Ishikawa (cell line): ENCODE data around the gene STMN3.

ENCODE experiments used
- EP300 ChIP-seq: IDR thresholded peaks from 2 replicates; pipeline ENCODE4 v1.6.1; 2012; ENCODE audit warnings: borderline replicate concordance
- TF ChIP-seq, protein P1 (sequence below): IDR thresholded peaks from 2 replicates; pipeline ENCODE4 v1.6.1; 2012

GRCh38 chr20:63696306-63696627, 43.0 kb upstream of the STMN3 start:
- TF ChIP-seq, protein P1, sequence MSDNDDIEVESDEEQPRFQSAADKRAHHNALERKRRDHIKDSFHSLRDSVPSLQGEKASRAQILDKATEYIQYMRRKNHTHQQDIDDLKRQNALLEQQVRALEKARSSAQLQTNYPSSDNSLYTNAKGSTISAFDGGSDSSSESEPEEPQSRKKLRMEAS = no peak
- TF ChIP-seq EP300 = no peak
